Kidney (tissue), 14 donors: Measurements from ENCODE around the gene MAP3K7CL. TPM values are rescaled to one million over a fixed set of nuclear protein-coding genes. Genes with fewer than 3 reads are reported as not detected.
"Not testable (repeated sequence)": the region's sequence is repeated elsewhere in the genome, so short reads cannot be mapped to it uniquely, and the experiment has no call there.

Experiments
- DNase-seq, 5 donors: peaks; one replicate each; pipeline ENCODE4 v3.0.0-alpha.2; 2013 to 2020
- FAIRE-seq: peaks from 2 replicates; lab custom pipeline; 2012; peaks lifted over from hg19 to GRCh38; lab: Jason Lieb, UNC
- H3K27ac ChIP-seq, 2 donors: one replicate each; pipeline ENCODE4 v1.7.0; 2013; ENCODE audit warnings: low read depth in 2 of 2, low read length in 2 of 2, inconsistent platforms in 1 of 2
- H3K27me3 ChIP-seq: one replicate; pipeline ENCODE4 v1.7.1; 2013; ENCODE audit warnings: low read length, inconsistent platforms; ENCODE audit not compliant: control insufficient read depth, insufficient read depth
- H3K36me3 ChIP-seq, 3 donors: one replicate each; pipeline versions ENCODE4 v1.7.0 to v1.7.1; 2013; ENCODE audit warnings: low read length in 3 of 3, control low read depth in 1 of 3, inconsistent platforms in 1 of 3; ENCODE audit not compliant: insufficient read depth in 3 of 3, control insufficient read depth in 2 of 3
- H3K4me1 ChIP-seq, 3 donors: one replicate each; pipeline versions ENCODE4 v1.7.0 to v1.7.1; 2013; ENCODE audit warnings: low read length in 3 of 3, inconsistent platforms in 1 of 3, low read depth in 1 of 3; ENCODE audit not compliant: control insufficient read depth in 2 of 3, insufficient read depth in 2 of 3
- H3K4me3 ChIP-seq, 3 donors: one replicate each; pipeline versions ENCODE4 v1.7.0 to v1.8.1; 2013; ENCODE audit warnings: low read length in 3 of 3, control low read depth in 1 of 3, inconsistent platforms in 1 of 3
- H3K9ac ChIP-seq, 3 donors: one replicate each; pipeline versions ENCODE4 v1.7.0 to v1.7.1; 2013; ENCODE audit warnings: low read length in 3 of 3, control low read depth in 1 of 3, inconsistent platforms in 1 of 3
- H3K9me3 ChIP-seq, 3 donors: one replicate each; pipeline versions ENCODE4 v1.7.0 to v1.7.1; 2013; ENCODE audit warnings: low read length in 3 of 3, control low read depth in 1 of 3, inconsistent platforms in 1 of 3; ENCODE audit not compliant: control insufficient read depth in 2 of 3, insufficient read depth in 1 of 3
- intact Hi-C: fragments of 100-400 bp; cut with DNase I; formaldehyde crosslinking; loops from one replicate; pipeline ENCODE4 v1.11.1; 2022
- polyA plus RNA-seq: library from polyadenylated mRNA; stranded (reverse); fragments of 350-450 nt; fragmentation: Illumina TruSeq; extraction: RNeasy Lipid Tissue Mini Kit (QIAGEN cat#74804); gene quantifications from one replicate; pipeline ENCODE4 v1.2.3, GENCODE V29; 2014; ENCODE audit warnings: low read depth, low replicate concordance; ENCODE audit not compliant: insufficient read depth
- total RNA-seq: library from RNA; stranded (reverse); fragmentation: NEBNext Ultra II Directional; extraction: Animal tissue kit (Norgen Biotek cat#: 25700); gene quantifications from one replicate; pipeline ENCODE4 v1.2.1, GENCODE V29; 2021
- TF ChIP-seq, protein P1 (sequence below): IDR thresholded peaks from 3 replicates; pipeline ENCODE4 v1.5.1; 2012; ENCODE audit warnings: mild to moderate bottlenecking, moderate library complexity, borderline replicate concordance; ENCODE audit not compliant: insufficient read depth; ENCODE audit errors: extremely low read depth
- donor health status: control.
- donor health status: control.
- donor health status: control.
- donor health status: control.
- donor health status: control.
- donor health status: DM: yes; HTN: yes; CAD: no.
- donor health status: Normal renal cell carcinoma (clear cell type).

MAP3K7CL gene
- total and polyA plus RNA-seq, 2 donors from 2014 or later = 5.4 to 12.7 TPM

GRCh38 chr21:29166853-29167252, 36.4 kb downstream of the MAP3K7CL start:
- intact Hi-C loops = loop anchor here (10.0 kb wide), 1 partner anchor 188 kb away; no protein-coding TSS in a partner anchor
- no peaks in the 10 kb centered on the region for H3K9me3 ChIP-seq
- DNase-seq (no peak), FAIRE-seq (no peak)
- H3K36me3 ChIP-seq = no peaks in the 10 kb centered on the region
- H3K4me3 ChIP-seq = no peak overlapping the region
- TF ChIP-seq, protein P1, sequence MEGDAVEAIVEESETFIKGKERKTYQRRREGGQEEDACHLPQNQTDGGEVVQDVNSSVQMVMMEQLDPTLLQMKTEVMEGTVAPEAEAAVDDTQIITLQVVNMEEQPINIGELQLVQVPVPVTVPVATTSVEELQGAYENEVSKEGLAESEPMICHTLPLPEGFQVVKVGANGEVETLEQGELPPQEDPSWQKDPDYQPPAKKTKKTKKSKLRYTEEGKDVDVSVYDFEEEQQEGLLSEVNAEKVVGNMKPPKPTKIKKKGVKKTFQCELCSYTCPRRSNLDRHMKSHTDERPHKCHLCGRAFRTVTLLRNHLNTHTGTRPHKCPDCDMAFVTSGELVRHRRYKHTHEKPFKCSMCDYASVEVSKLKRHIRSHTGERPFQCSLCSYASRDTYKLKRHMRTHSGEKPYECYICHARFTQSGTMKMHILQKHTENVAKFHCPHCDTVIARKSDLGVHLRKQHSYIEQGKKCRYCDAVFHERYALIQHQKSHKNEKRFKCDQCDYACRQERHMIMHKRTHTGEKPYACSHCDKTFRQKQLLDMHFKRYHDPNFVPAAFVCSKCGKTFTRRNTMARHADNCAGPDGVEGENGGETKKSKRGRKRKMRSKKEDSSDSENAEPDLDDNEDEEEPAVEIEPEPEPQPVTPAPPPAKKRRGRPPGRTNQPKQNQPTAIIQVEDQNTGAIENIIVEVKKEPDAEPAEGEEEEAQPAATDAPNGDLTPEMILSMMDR = no peak
- no peak overlapping the region for H3K27ac ChIP-seq
- H3K27me3 ChIP-seq = no peaks in the 10 kb centered on the region
- H3K4me1 ChIP-seq = no peaks in the 10 kb centered on the region
- no peak overlapping the region for H3K9ac ChIP-seq

DNA sequence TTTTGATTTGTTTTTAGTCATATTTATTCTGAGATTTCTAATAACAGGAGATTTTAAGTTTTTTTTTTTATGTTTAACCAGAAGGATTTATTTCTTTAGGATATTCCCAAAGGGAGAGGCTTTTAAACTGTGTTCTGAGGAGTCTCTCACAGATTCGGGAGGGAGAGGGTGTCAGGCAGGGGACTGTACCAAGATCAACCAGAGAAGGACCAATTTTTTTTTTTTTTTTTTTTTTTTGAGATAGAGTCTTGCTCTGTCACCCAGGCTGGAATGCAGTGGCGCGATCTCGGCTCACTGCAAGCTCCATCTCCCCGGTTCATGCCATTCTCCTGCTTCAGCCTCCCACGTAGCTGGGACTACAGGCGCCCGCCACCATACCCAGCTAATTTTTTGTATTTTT, 37.0 kb downstream of the MAP3K7CL start:
- H3K9ac ChIP-seq, H3K4me3 ChIP-seq, H3K4me1 ChIP-seq, H3K9me3 ChIP-seq, H3K36me3 ChIP-seq, H3K27ac ChIP-seq, FAIRE-seq, H3K27me3 ChIP-seq, DNase-seq: not testable (repeated sequence)
- intact Hi-C loops = loop anchor here (10.0 kb wide), 1 partner anchor 187 kb away; no protein-coding TSS in a partner anchor

GRCh38 chr21:29168891-29169315, 38.5 kb downstream of the MAP3K7CL start:
- H3K27ac ChIP-seq = no peak overlapping the region
- H3K9me3 ChIP-seq = no peaks in the 10 kb centered on the region
- intact Hi-C loops = loop anchor here (10.0 kb wide), 1 partner anchor 186 kb away; no protein-coding TSS in a partner anchor
- H3K4me1 ChIP-seq = no peaks in the 10 kb centered on the region
- FAIRE-seq (no peak), DNase-seq (no peak)
- no peak overlapping the region for H3K4me3 ChIP-seq
- no peak overlapping the region for H3K9ac ChIP-seq
- TF ChIP-seq, protein P1 = no peak
- no peaks in the 10 kb centered on the region for H3K27me3 ChIP-seq
- no peaks in the 10 kb centered on the region for H3K36me3 ChIP-seq

- Histone ChIP-seq H3K4me3 (no peak overlapping the region), H3K27ac (no peak overlapping the region), H3K9me3 (no peaks in the 10 kb centered on the region), H3K9ac (no peak overlapping the region), H3K27me3 (no peaks in the 10 kb centered on the region), H3K36me3 (no peaks in the 10 kb centered on the region), H3K4me1 (no peaks in the 10 kb centered on the region)
- no peak for FAIRE-seq
- DNase-seq = no peak
- TF ChIP-seq, protein P1 = no peak
- intact Hi-C loops = loop anchor here (10.0 kb wide), 1 partner anchor 134 kb away; no protein-coding TSS in a partner anchor
These were observed 40.5 kb downstream of the MAP3K7CL start for GRCh38 chr21:29170944-29171343.
